K562 (cell line): Measurements from ENCODE around the gene NLRC3. TPM values are rescaled to one million over a fixed set of nuclear protein-coding genes. Genes with fewer than 3 reads are reported as not detected.

ENCODE experiments used
- ATAC-seq: fragments of 200-7000 bp; cut with Tn5 transposase; 3 replicates; pipeline ENCODE4 v1.9.1; 2020; ENCODE audit warnings: moderate library complexity
- BruUV-seq: library from RNA; stranded (reverse); fragments of 400-500 nt; replicated peaks from 2 replicates; lab custom pipeline; 2021; lab: Mats Ljungman, UMichigan
- CTCF ChIA-PET: fragments of 300-600 bp; formaldehyde crosslinking; extraction: SDS; loops from one replicate; lab custom pipeline; 2021; ENCODE audit warnings: low intra/inter-chr PET ratio; lab: Yijun Ruan, JAX
- POLR2A ChIA-PET: fragments of 300-600, 350-650 bp; sonication (Branson Sonifier 250); formaldehyde crosslinking; extraction: SDS; loops from one replicate; lab custom pipeline; 2021; ENCODE audit warnings: antibody characterized with exemption, inconsistent platforms; lab: Yijun Ruan, JAX
- DNase-seq, 4 experiments: peaks; one replicate each; pipeline versions ENCODE4 v3.0.0 to v3.0.0-alpha.2; 2011 to 2018; ENCODE audit warnings: low spot score in 3 of 4, mixed read lengths in 3 of 4; ENCODE audit errors: extremely low read depth in 1 of 4
- FAIRE-seq: peaks from 2 replicates; lab custom pipeline; 2011; peaks lifted over from hg19 to GRCh38; lab: Jason Lieb, UNC
- H2AFZ ChIP-seq: 2 replicates; pipeline ENCODE4 v1.6.0; 2011; ENCODE audit warnings: low read depth, low read length, control low read depth, inconsistent platforms
- H3K27ac ChIP-seq: fragments of 200-600 bp; 3 replicates; pipeline ENCODE4 v1.8.0; 2011; ENCODE audit warnings: low read depth, mild to moderate bottlenecking, control low read depth, inconsistent platforms, low read length, moderate library complexity, mixed read lengths; ENCODE audit errors: extremely low read depth
- H3K27me3 ChIP-seq, 2 experiments: fragments of 300-600 bp in 1 of 2; 2 replicates in 1 of 2; 3 replicates in 1 of 2; pipeline versions ENCODE4 v1.6.0 to v1.8.0; 2011; ENCODE audit warnings: inconsistent platforms in 2 of 2, low read length in 2 of 2, mild to moderate bottlenecking in 1 of 2, mixed read lengths in 1 of 2, moderate library complexity in 1 of 2; ENCODE audit not compliant: control insufficient read depth in 2 of 2, insufficient read depth in 2 of 2
- H3K36me3 ChIP-seq: fragments of 300-600 bp; 3 replicates; pipeline ENCODE4 v1.8.0; 2011; ENCODE audit warnings: mild to moderate bottlenecking, low read length, inconsistent platforms; ENCODE audit not compliant: control insufficient read depth, insufficient read depth
- H3K4me1 ChIP-seq, 2 experiments: fragments of 200-600 bp in 1 of 2; replicated peaks in 1 of 2; 2 replicates in 1 of 2; 3 replicates in 1 of 2; pipeline versions ENCODE4 v1.5.1 to v1.8.0; 2011; ENCODE audit warnings: inconsistent platforms in 2 of 2, low read length in 2 of 2, mild to moderate bottlenecking in 1 of 2, mixed read lengths in 1 of 2, moderate library complexity in 1 of 2; ENCODE audit not compliant: control insufficient read depth in 2 of 2, insufficient read depth in 2 of 2
- H3K4me2 ChIP-seq: 2 replicates; pipeline ENCODE4 v1.6.1; 2011; ENCODE audit warnings: low read length, control low read depth, inconsistent platforms, mixed read lengths; ENCODE audit not compliant: insufficient read depth
- H3K4me3 ChIP-seq: fragments of 200-600 bp; sonication (generic), shearing (Covaris generic); 2 replicates; pipeline ENCODE4 v1.5.1; 2016; ENCODE audit warnings: control low read depth, inconsistent platforms
- H3K79me2 ChIP-seq: fragments of 200-600 bp; 3 replicates; pipeline ENCODE4 v1.8.0; 2011; ENCODE audit warnings: low read length, inconsistent platforms; ENCODE audit not compliant: control insufficient read depth, insufficient read depth
- H3K9ac ChIP-seq, 2 experiments: 2 replicates each; pipeline versions ENCODE4 v1.6.0 to v1.6.1; 2011; ENCODE audit warnings: low read depth in 2 of 2, low read length in 2 of 2, control low read depth in 1 of 2, inconsistent platforms in 1 of 2, mild to moderate bottlenecking in 1 of 2, mixed read lengths in 1 of 2; ENCODE audit not compliant: insufficient read depth in 1 of 2
- H3K9me1 ChIP-seq: one replicate; pipeline ENCODE4 v1.6.0; 2011; ENCODE audit warnings: inconsistent platforms, mild to moderate bottlenecking, low read length, moderate library complexity; ENCODE audit not compliant: control insufficient read depth, insufficient read depth
- H3K9me3 ChIP-seq: replicated peaks from 2 replicates; pipeline ENCODE4 v1.5.1; 2011; ENCODE audit warnings: low read depth, low read length, inconsistent platforms; ENCODE audit not compliant: control insufficient read depth, insufficient read depth
- H4K20me1 ChIP-seq: replicated peaks from 2 replicates; pipeline ENCODE4 v1.6.1; 2011; ENCODE audit warnings: low read length, inconsistent platforms, mixed read lengths; ENCODE audit not compliant: control insufficient read depth, insufficient read depth
- NFATC3 ChIP-seq: fragments of 450-650 bp; IDR thresholded peaks from 2 replicates; pipeline ENCODE4 v1.6.1; 2017; ENCODE audit warnings: mild to moderate bottlenecking
- POLR2AphosphoS2 ChIP-seq: IDR thresholded peaks from 2 replicates; pipeline ENCODE4 v1.6.1; 2012; ENCODE audit warnings: low read length, improper control_type of control experiment
- TAF9B ChIP-seq: fragments of 450-650 bp; IDR thresholded peaks from 2 replicates; pipeline ENCODE4 v1.6.1; 2018; ENCODE audit warnings: mild to moderate bottlenecking; ENCODE audit not compliant: partially characterized antibody
- ZNF445 ChIP-seq: fragments of 250-450 bp; sonication (Bioruptor Pico); IDR thresholded peaks from 2 replicates; pipeline ENCODE4 v1.4.0; 2020; ENCODE audit warnings: low read depth, mild to moderate bottlenecking, moderate library complexity
- WGBS: fragments of 100-300 bp; shearing (Covaris generic); methylation state at CpG from one replicate; pipeline ENCODE4 v1.1.6; 2016; ENCODE audit warnings: low coverage, mixed read lengths; ENCODE audit not compliant: insufficient coverage; ENCODE audit errors: missing lambda C conversion rate; 5-methylcytosine and 5-hydroxymethylcytosine counted together
- in situ Hi-C: fragments of 300-500 bp; cut with MboI; formaldehyde crosslinking; loops from 4 replicates; pipeline ENCODE4 v1.15.0; 2018; ENCODE audit warnings: inconsistent platforms, mixed read lengths
- intact Hi-C: fragments of 100-400 bp; cut with micrococcal nuclease; formaldehyde crosslinking; loops from 2 replicates; pipeline ENCODE4 v1.14.2; 2022
- polyA plus RNA-seq, 8 experiments: library from polyadenylated mRNA; depleted of rRNA in 4 of 8; stranded (reverse) in 5 of 8; unstranded in 3 of 8; fragments of >200 nt; fragmentation: Nextera tagmentation in 2 of 8; fragmentation: Illumina TruSeq in 1 of 8; extraction: Ambion mirVana in 2 of 8; extraction: Trizol in 1 of 8; gene quantifications; 2 replicates each; pipeline versions ENCODE4 v1.2.1 to v1.2.3, GENCODE V29; 2011 to 2014; ENCODE audit warnings: inconsistent platforms in 1 of 8, missing spikeins in 1 of 8
- total RNA-seq, 7 experiments: library from RNA; depleted of rRNA in 6 of 7; stranded (reverse); fragments of >200 nt in 6 of 7; fragmentation: Illumina TruSeq in 2 of 7; extraction: Trizol in 2 of 7; gene quantifications; 2 replicates each; pipeline versions ENCODE4 v1.2.1 to v1.2.3, GENCODE V29; 2011 to 2021; ENCODE audit warnings: low replicate concordance in 1 of 7
- TF ChIP-seq, protein P1 (sequence below): fragments of 450-650 bp; IDR thresholded peaks from 2 replicates; pipeline ENCODE4 v1.6.1; 2014; ENCODE audit warnings: low read depth, mild to moderate bottlenecking, moderate library complexity, borderline replicate concordance
- TF ChIP-seq, protein P2 (sequence below): sonication (generic); formaldehyde crosslinking; IDR thresholded peaks from 2 replicates; pipeline ENCODE4 v1.8.1; 2023; ENCODE audit warnings: mild to moderate bottlenecking, missing genetic modification reagents, moderate library complexity
- TF ChIP-seq, protein P3 (sequence below): fragments of 250-450 bp; sonication (Bioruptor Pico); IDR thresholded peaks from 2 replicates; pipeline ENCODE4 v1.9.0; 2021; ENCODE audit warnings: mild to moderate bottlenecking, inconsistent platforms

Gene NLRC3
- total and polyA plus RNA-seq, 9 of the 15 experiments (the other 6 are each of a cell fraction or from before 2014, with no cell fraction given), result 0.03 to 0.13 (median 0.03) TPM; not detected in 4

DNA sequence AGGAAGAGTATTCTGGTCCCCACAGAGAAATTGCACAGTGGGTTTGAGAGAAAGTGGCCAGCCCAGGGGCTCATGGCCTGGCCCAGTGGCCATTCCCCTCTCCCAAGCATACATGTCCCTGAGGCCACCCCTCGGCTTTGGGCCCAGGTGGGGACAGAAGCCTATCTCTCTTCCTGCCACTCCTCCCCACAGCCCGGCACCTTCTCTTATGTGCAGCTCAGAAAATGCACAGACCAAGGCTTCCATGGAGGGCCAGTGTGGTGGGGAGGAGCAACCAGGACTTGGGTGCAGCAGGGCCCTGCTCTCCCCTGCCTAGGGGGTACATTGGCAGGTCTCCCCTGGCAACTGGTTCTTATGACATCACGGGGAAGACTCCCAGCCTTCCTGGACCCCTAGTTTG, 82.0 kb downstream of the NLRC3 start, which contains the start of gene C16orf90:
TSS of gene C16orf90 (minus strand) at position 314 of the 400 bp plus-strand sequence. CDS start at position 246, 68 bp downstream.
- Histone ChIP-seq H3K4me3 (no peak within 1 kb of the TSS), H3K27me3 (no peaks in the 10 kb centered on the region), H3K79me2 (no peaks in the 10 kb centered on the region), H2AFZ (no peak within 1 kb of the TSS), H4K20me1 (no peaks in the 10 kb centered on the region), H3K27ac (no peak within 1 kb of the TSS), H3K9ac (no peak within 1 kb of the TSS), H3K9me3 (peaks cover 3% of the 10 kb centered on the region; the same call in 1 of the 2 replicates), H3K4me2 (no peak within 1 kb of the TSS), H3K4me1 (peaks cover 0 to 25% of the 10 kb centered on the region in 2 experiments; a peak in 2 of 5 replicates), H3K9me1 (no peaks in the 10 kb centered on the region), H3K36me3 (no peaks in the 10 kb centered on the region)
- ChIA-PET CTCF (no interaction called here), POLR2A (interaction anchor here (0.6 kb wide), 1 partner anchor 11 kb away, joined by 3 read pairs; no protein-coding TSS in a partner anchor)
- WGBS, result 14% methylated on average over 1 of the region's 3 CpGs
- ATAC-seq (no peak), FAIRE-seq (no peak), DNase-seq (no peak)
- no TSS peak for BruUV-seq
- in situ Hi-C loops, result no loop called here
- intact Hi-C loops, result loop anchor here (10.0 kb wide), 1 partner anchor 130 kb away; no protein-coding TSS in a partner anchor
- TF ChIP-seq NFATC3, result no peak
- TF ChIP-seq, protein P1, sequence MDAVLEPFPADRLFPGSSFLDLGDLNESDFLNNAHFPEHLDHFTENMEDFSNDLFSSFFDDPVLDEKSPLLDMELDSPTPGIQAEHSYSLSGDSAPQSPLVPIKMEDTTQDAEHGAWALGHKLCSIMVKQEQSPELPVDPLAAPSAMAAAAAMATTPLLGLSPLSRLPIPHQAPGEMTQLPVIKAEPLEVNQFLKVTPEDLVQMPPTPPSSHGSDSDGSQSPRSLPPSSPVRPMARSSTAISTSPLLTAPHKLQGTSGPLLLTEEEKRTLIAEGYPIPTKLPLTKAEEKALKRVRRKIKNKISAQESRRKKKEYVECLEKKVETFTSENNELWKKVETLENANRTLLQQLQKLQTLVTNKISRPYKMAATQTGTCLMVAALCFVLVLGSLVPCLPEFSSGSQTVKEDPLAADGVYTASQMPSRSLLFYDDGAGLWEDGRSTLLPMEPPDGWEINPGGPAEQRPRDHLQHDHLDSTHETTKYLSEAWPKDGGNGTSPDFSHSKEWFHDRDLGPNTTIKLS, result no peak
- TF ChIP-seq, protein P2, sequence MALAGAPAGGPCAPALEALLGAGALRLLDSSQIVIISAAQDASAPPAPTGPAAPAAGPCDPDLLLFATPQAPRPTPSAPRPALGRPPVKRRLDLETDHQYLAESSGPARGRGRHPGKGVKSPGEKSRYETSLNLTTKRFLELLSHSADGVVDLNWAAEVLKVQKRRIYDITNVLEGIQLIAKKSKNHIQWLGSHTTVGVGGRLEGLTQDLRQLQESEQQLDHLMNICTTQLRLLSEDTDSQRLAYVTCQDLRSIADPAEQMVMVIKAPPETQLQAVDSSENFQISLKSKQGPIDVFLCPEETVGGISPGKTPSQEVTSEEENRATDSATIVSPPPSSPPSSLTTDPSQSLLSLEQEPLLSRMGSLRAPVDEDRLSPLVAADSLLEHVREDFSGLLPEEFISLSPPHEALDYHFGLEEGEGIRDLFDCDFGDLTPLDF, result no peak
- TF ChIP-seq TAF9B, result no peak
- no peak for TF ChIP-seq POLR2AphosphoS2
- TF ChIP-seq, protein P3, sequence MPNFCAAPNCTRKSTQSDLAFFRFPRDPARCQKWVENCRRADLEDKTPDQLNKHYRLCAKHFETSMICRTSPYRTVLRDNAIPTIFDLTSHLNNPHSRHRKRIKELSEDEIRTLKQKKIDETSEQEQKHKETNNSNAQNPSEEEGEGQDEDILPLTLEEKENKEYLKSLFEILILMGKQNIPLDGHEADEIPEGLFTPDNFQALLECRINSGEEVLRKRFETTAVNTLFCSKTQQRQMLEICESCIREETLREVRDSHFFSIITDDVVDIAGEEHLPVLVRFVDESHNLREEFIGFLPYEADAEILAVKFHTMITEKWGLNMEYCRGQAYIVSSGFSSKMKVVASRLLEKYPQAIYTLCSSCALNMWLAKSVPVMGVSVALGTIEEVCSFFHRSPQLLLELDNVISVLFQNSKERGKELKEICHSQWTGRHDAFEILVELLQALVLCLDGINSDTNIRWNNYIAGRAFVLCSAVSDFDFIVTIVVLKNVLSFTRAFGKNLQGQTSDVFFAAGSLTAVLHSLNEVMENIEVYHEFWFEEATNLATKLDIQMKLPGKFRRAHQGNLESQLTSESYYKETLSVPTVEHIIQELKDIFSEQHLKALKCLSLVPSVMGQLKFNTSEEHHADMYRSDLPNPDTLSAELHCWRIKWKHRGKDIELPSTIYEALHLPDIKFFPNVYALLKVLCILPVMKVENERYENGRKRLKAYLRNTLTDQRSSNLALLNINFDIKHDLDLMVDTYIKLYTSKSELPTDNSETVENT (CRISPR knock-in tag), result no peak
- no peak for TF ChIP-seq ZNF445 (CRISPR knock-in tag)
